AG09319 (cell line): Measurements from ENCODE around the gene SPRY1.

ENCODE experiments used
- DNase-seq: peaks from one replicate; pipeline ENCODE4 v3.0.0-alpha.2; 2010; ENCODE audit warnings: low read depth; ENCODE audit errors: extremely low read depth
- TF ChIP-seq, protein P1 (sequence below): IDR thresholded peaks from 2 replicates; pipeline ENCODE4 v1.5.1; 2011; ENCODE audit warnings: low read depth, mild to moderate bottlenecking, inconsistent platforms, low read length, moderate library complexity

Gene SPRY1

DNA sequence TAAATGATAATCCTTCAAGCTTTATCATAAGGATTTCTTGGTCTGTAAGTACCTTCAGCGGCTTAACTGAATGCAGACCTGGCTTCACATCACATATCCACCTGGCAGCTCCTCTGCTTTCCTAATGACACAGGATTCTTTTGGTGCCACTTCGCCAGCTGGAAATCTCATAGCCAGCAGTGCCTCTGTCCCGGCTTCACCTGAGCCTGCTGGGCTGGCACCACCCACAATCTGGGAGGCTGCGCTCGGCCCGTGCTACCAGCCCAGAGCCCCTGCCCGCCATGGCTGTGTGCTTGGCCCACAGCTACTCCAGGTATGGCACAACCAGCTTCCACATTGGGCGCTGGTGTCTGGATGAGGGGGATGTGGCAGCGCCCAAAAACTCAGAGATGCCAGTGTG lies 37.4 kb downstream of the SPRY1 start:
- no peak for DNase-seq
- TF ChIP-seq, protein P1, sequence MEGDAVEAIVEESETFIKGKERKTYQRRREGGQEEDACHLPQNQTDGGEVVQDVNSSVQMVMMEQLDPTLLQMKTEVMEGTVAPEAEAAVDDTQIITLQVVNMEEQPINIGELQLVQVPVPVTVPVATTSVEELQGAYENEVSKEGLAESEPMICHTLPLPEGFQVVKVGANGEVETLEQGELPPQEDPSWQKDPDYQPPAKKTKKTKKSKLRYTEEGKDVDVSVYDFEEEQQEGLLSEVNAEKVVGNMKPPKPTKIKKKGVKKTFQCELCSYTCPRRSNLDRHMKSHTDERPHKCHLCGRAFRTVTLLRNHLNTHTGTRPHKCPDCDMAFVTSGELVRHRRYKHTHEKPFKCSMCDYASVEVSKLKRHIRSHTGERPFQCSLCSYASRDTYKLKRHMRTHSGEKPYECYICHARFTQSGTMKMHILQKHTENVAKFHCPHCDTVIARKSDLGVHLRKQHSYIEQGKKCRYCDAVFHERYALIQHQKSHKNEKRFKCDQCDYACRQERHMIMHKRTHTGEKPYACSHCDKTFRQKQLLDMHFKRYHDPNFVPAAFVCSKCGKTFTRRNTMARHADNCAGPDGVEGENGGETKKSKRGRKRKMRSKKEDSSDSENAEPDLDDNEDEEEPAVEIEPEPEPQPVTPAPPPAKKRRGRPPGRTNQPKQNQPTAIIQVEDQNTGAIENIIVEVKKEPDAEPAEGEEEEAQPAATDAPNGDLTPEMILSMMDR: no peak

DNA sequence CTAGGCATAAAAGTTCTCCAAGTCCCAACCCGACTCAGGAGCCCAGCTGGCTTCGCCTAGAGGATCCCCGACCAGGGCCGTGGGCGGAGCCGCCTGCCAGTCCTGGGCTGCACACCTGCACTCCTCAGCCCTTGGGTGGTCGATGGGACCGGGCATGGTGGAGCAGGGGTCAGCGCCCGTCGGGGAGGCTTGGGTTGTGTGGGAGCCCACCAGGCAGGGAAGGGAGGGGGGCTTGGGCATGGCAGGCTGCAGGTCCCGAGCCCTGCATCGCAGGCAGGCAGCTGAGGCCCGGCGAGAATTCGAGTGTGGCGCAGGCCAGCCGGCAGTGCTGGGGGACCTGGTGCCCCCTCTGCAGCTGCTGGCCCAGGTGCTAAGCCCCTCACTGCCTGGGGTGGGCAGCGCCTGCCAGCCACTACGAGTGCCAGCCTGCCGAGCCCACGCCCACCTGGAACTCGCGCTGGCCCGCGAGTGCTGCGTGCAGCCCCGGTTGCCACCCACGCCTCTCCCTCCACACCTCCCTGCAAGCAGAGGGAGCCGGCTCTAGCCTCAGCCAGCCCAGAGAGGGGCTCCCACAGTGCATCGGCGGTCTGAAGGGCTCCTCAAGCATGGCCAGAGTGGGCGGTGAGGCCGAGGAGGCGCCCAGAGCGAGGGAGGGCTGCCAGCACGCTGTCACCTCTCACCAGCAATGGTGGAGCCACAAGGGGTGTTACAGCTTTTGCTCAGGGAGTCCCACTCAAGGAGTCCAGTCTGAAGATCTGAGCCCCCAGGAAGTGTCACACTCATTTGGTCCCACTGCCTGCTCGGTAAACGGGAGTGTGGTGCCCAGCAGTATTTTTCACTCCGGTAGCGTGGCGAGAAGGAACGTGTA lies 38.9 kb downstream of the SPRY1 start:
- TF ChIP-seq, protein P1: no peak
- DNase-seq: no peak

DNA sequence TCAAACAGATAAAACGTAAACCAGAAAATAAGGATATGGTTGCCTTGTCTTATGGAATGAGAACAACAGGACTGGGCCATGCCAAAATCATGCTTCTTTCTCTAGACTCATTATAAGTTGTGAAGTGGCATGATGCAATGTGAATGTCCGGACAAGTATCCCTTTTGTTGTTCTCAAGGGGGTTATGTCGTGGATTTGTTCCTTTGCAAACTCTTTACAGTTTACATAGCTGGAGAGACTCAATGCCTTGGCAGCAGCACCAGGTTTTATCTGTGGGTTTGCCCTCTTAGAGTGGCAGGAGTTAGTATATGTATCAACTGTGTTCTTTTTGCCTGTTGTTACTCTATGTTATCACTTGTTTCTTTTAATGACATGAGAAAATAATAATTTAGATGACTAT lies 41.4 kb downstream of the SPRY1 start:
- no peak for DNase-seq
- TF ChIP-seq, protein P1: no peak

DNA sequence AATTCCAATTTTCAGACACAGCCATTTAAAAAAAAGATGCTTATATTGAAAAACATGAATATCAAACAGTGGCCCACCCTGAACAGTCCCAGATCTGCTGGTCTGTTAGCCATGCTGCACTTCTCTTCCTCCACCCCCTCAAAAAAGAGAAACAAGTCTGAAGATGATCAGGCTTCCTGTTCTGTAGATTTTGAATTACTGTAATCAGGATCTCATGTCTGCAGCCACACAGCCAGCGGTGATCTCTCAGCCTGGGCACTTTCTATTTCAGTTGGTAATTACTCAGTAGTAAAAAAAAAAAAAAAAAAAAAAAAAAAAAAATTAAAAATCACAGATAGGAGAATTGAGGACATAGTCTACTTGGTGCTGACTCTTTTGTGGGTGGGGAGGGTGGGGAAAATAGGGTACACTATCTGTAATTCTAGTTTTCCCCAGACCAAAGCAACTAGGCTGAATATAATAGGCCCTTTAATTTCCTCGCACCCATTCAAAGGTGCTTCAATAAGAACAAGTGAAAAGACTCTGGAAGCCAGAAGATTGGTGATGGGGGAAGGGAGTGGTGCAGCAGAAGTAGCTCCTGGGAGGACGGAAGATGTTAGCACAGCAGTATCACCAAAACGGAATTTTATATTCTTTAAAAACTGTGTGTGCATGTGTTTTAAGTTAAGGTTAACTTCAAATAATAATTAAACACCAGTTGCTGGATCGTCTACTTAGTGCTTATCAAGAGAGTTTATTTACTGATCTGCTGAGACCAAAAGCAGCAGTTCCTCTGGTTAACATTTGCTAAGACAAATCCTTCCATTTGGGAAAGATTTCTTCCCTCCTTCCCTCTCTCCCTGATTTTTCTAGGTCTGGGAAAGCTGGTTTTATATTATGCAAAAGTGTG lies 47.0 kb downstream of the SPRY1 start:
- no peak for DNase-seq
- TF ChIP-seq, protein P1: no peak

DNA sequence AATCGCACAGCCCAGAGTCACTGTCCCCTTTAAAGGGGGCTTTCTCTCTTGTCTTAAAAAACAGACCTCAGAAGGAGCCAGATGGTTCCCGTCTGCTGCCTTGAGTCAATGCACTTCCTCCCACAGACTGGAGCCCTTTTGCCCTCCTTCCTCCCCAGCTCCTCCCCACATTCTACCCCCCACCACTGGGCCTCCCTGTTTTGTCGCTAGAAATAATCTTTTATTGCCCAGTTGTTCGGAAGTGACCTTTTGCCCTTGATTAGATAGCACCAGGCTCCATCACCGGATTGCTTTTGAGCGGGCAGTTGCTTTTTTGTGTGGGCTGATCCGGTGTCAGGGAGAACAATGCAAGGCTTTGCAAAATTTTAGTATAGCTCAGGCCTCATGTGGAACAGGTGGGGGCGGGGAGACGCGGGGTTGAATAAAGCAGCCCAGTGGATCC lies 47.7 kb downstream of the SPRY1 start:
- TF ChIP-seq, protein P1: no peak
- no peak for DNase-seq

DNA sequence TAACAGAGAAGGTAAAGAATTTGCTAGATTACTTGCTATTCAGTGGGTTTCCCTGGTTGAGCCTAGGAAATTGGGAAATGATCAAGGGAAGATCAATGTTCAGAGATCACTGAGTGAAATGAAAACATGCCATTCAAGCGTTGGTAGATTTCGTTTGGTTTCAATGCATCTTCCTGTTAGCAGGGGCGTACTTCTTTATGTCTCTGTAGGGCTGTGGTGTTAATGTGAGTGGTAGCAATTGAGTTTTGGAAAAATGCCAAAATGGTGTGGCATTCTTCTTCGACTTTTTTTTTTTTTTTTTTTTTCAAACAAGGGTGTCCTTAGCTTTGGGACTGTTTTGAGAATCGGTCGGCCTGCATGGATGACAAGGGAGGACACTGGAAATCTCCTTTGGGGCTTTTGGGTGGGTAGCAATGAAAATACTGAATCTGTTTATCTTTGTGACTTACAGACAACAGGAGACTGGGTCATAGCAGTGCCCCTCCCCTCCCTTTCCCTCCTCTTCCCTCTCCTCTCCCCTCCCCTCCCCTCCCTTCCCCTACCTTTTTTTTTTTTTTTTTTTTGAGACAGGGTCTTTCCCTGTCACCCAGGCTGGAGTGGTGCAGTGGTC lies 50.4 kb downstream of the SPRY1 start:
- TF ChIP-seq, protein P1: no peak
- no peak for DNase-seq

DNA sequence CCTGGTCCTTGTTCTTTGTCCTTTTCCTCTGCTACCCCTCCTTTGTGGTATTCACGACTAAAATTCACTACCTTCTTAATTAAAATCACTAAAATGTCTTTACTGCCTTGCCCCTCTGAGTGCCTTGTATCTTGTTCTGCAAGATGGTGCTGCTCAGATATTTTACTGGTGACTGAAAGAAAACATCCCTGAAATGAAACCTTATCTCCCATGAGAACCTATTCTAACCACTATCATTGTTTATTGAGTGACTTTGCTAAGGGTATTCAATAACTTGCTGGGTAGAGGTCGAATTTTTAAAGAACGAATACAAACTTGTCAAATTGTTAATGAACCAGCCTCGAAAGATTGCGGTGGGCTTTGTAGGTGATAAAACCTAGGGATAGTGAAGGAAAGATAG lies 52.8 kb downstream of the SPRY1 start:
- TF ChIP-seq, protein P1: no peak
- DNase-seq: no peak
